Endothelial cell of umbilical vein (primary cell): Measurements from ENCODE around the gene C1orf216. TPM values are rescaled to one million over a fixed set of nuclear protein-coding genes. Genes with fewer than 3 reads are reported as not detected.
A peak's percentile ranks its signal among the peaks of the same experiment; 100 is the strongest.

ENCODE experiments used
- BruUV-seq: library from RNA; stranded (reverse); fragments of 400-500 nt; replicated peaks from 2 replicates; lab custom pipeline; 2021; lab: Mats Ljungman, UMichigan
- CTCF ChIA-PET: fragments of 300-600, 350-600 bp; sonication (Branson Sonifier 250); formaldehyde crosslinking; loops from one replicate; lab custom pipeline; 2021; ENCODE audit warnings: antibody characterized with exemption, inconsistent platforms; lab: Charles Lee
- POLR2A ChIA-PET: fragments of 300-600, 350-600 bp; sonication (Branson Sonifier 250); formaldehyde crosslinking; loops from one replicate; lab custom pipeline; 2021; ENCODE audit warnings: antibody characterized with exemption, inconsistent platforms; lab: Charles Lee
- DNase-seq: peaks from one replicate; pipeline ENCODE4 v3.0.0-alpha.2; 2011; ENCODE audit warnings: low read depth, low spot score
- FAIRE-seq: peaks from 2 replicates; lab custom pipeline; 2011; peaks lifted over from hg19 to GRCh38; lab: Jason Lieb, UNC
- H2AFZ ChIP-seq: 2 replicates; pipeline ENCODE4 v1.6.0; 2012; ENCODE audit warnings: low read depth, low read length, control low read depth, inconsistent platforms
- H3K27ac ChIP-seq: 2 replicates; pipeline ENCODE4 v1.5.1; 2011; ENCODE audit warnings: low read depth, mild to moderate bottlenecking, control low read depth, low read length, moderate library complexity; ENCODE audit not compliant: insufficient read depth
- H3K27me3 ChIP-seq, 2 experiments: 2 replicates each; pipeline versions ENCODE4 v1.6.0 to v1.6.1; 2011; ENCODE audit warnings: low read length in 2 of 2, mixed read lengths in 1 of 2; ENCODE audit not compliant: control insufficient read depth in 2 of 2, insufficient read depth in 2 of 2
- H3K36me3 ChIP-seq, 2 experiments: 2 replicates in 1 of 2; 3 replicates in 1 of 2; pipeline ENCODE4 v1.5.1; 2011; ENCODE audit warnings: low read length in 2 of 2, mild to moderate bottlenecking in 1 of 2, moderate library complexity in 1 of 2; ENCODE audit not compliant: control insufficient read depth in 2 of 2, insufficient read depth in 2 of 2; ENCODE audit errors: extremely low read depth in 1 of 2
- H3K4me1 ChIP-seq: 3 replicates; pipeline ENCODE4 v1.5.1; 2011; ENCODE audit warnings: mild to moderate bottlenecking, low read length; ENCODE audit not compliant: control insufficient read depth, insufficient read depth; ENCODE audit errors: extremely low read depth
- H3K4me2 ChIP-seq: 2 replicates; pipeline ENCODE4 v1.6.1; 2011; ENCODE audit warnings: low read length, control low read depth, mixed read lengths; ENCODE audit not compliant: insufficient read depth
- H3K4me3 ChIP-seq, 3 experiments: fragments of 200-600 bp in 1 of 3; sonication (generic), shearing (Covaris generic) in 1 of 3; replicated peaks in 1 of 3; 2 replicates each; pipeline ENCODE4 v1.5.1; 2011 to 2016; ENCODE audit warnings: control low read depth in 3 of 3, low read length in 3 of 3, mild to moderate bottlenecking in 2 of 3, inconsistent platforms in 1 of 3, low read depth in 1 of 3, moderate library complexity in 1 of 3; ENCODE audit not compliant: insufficient read depth in 1 of 3
- H3K79me2 ChIP-seq: 2 replicates; pipeline ENCODE4 v1.6.0; 2012; ENCODE audit warnings: low read length, inconsistent platforms; ENCODE audit not compliant: control insufficient read depth, insufficient read depth
- H3K9ac ChIP-seq: replicated peaks from 2 replicates; pipeline ENCODE3; 2011; ENCODE audit warnings: low read length, control low read depth; ENCODE audit not compliant: insufficient read depth; ENCODE audit errors: extremely low read depth
- H3K9me1 ChIP-seq: replicated peaks from 3 replicates; pipeline ENCODE4 v1.6.0; 2011; ENCODE audit warnings: mild to moderate bottlenecking, low read length; ENCODE audit not compliant: control insufficient read depth, insufficient read depth; ENCODE audit errors: extremely low read depth
- H3K9me3 ChIP-seq: replicated peaks from 2 replicates; pipeline ENCODE4 v1.5.1; 2012; ENCODE audit warnings: low read length, inconsistent platforms; ENCODE audit not compliant: control insufficient read depth, insufficient read depth
- H4K20me1 ChIP-seq: replicated peaks from 2 replicates; pipeline ENCODE3; 2011; ENCODE audit warnings: mild to moderate bottlenecking, low read length; ENCODE audit not compliant: control insufficient read depth, insufficient read depth; ENCODE audit errors: extremely low read depth
- CTCF ChIP-seq, 2 donors: IDR thresholded peaks; 1 replicate in 1 of 2; 2 replicates in 1 of 2; pipeline ENCODE4 v1.5.1; 2011; ENCODE audit warnings: low read length in 2 of 2, mild to moderate bottlenecking in 2 of 2, moderate library complexity in 2 of 2, control low read depth in 1 of 2, inconsistent platforms in 1 of 2, low read depth in 1 of 2; ENCODE audit not compliant: insufficient read depth in 1 of 2; ENCODE audit errors: extremely low read depth in 1 of 2
- EZH2 ChIP-seq: IDR thresholded peaks from 2 replicates; pipeline ENCODE4 v1.6.1; 2012; ENCODE audit warnings: borderline replicate concordance, low read depth, mild to moderate bottlenecking, moderate library complexity, low read length, inconsistent platforms; ENCODE audit not compliant: severe bottlenecking
- FOS ChIP-seq: IDR thresholded peaks from 2 replicates; pipeline ENCODE4 v1.6.1; 2011; ENCODE audit warnings: mild to moderate bottlenecking, low read length, moderate library complexity, borderline replicate concordance; ENCODE audit not compliant: insufficient read depth
- GATA2 ChIP-seq: IDR thresholded peaks from 2 replicates; pipeline ENCODE4 v1.7.0; 2011; ENCODE audit warnings: low read depth, mild to moderate bottlenecking, moderate library complexity, mixed read lengths, low read length; ENCODE audit not compliant: insufficient read length, insufficient read depth
- POLR2A ChIP-seq: IDR thresholded peaks from 2 replicates; pipeline ENCODE4 v1.6.1; 2012; ENCODE audit warnings: low read depth, mild to moderate bottlenecking, control low read depth, low read length
- dilution Hi-C: fragments of 300-500 bp; cut with MboI; formaldehyde crosslinking; loops from one replicate; pipeline ENCODE4 v1.15.0; 2019; ENCODE audit warnings: low sequenced_read_pairs; ENCODE audit not compliant: extremely low pct_ligation_motif_present
- intact Hi-C: fragments of 100-400 bp; cut with micrococcal nuclease; formaldehyde crosslinking; loops from one replicate; pipeline ENCODE4 v1.10.0; 2022
- polyA plus RNA-seq, 4 experiments: library from polyadenylated mRNA; depleted of rRNA in 3 of 4; stranded (reverse) in 3 of 4; unstranded in 1 of 4; fragments of >200 nt; gene quantifications; 2 replicates each; pipeline versions ENCODE4 v1.2.1 to v1.2.3, GENCODE V29; 2011 to 2012; ENCODE audit warnings: missing spikeins in 1 of 4
- total RNA-seq: library from RNA; stranded (reverse); gene quantifications from 2 replicates; pipeline ENCODE4 v1.2.3, GENCODE V29; 2021

Gene C1orf216
- total and polyA plus RNA-seq, 2 donors (not counting 3 experiments of a cell fraction or from before 2014, with no cell fraction given), result 13.3 to 15.3 TPM

GRCh38 chr1:35706846-35707600, 11.7 kb downstream of the C1orf216 start:
- Histone ChIP-seq H3K79me2 (no peaks in the 10 kb centered on the region), H3K9me1 (no peaks in the 10 kb centered on the region), H3K4me1 (peaks cover 6% of the 10 kb centered on the region), H3K9me3 (no peaks in the 10 kb centered on the region), H3K4me2 (no peak overlapping the region), H3K27me3 (peaks cover 46 to 59% of the 10 kb centered on the region in 2 experiments), H4K20me1 (peaks cover 2% of the 10 kb centered on the region), H2AFZ (no peak overlapping the region), H3K27ac (no peak overlapping the region), H3K9ac (no peak overlapping the region), H3K36me3 (no peaks in the 10 kb centered on the region), H3K4me3 (no peak overlapping the region)
- dilution Hi-C loops, result no loop called here
- DNase-seq (no peak), FAIRE-seq (peak; percentile 33)
- ChIA-PET POLR2A (no interaction called here), CTCF (interaction anchor here (2.3 to 10.0 kb wide), 2 partner anchors 9 to 20 kb away, joined by 6 to 117 read pairs; partner anchors contain the start of gene C1orf216)
- intact Hi-C loops, result no loop called here
- no TSS peak for BruUV-seq
- TF ChIP-seq POLR2A (no peak), EZH2 (peak; percentile 44)

- H3K9ac ChIP-seq, result no peak overlapping the region
- H3K4me3 ChIP-seq, result no peak overlapping the region
- no peaks in the 10 kb centered on the region for H3K79me2 ChIP-seq
- peaks cover 65 to 84% of the 10 kb centered on the region in 2 experiments for H3K27me3 ChIP-seq
- no peaks in the 10 kb centered on the region for H3K9me1 ChIP-seq
- no peaks in the 10 kb centered on the region for H3K9me3 ChIP-seq
- TF ChIP-seq EZH2, result peak; percentile 29
- no peak for TF ChIP-seq FOS
- peak in 1 of 2 donors; percentile 5 for TF ChIP-seq CTCF (IDR thresholded peaks at IDR 0.05; ENCODE audit: extremely low read depth in 1 of 2, insufficient read depth in 1 of 2, low read depth in 1 of 2, low read length in 2 of 2)
- TF ChIP-seq GATA2, result no peak
- no peaks in the 10 kb centered on the region for H3K36me3 ChIP-seq
- ChIA-PET POLR2A (no interaction called here), CTCF (interaction anchor here (1.3 to 10.0 kb wide), 3 partner anchors 8 to 109 kb away, joined by 3 to 117 read pairs (median 4); partner anchors contain the start of gene C1orf216)
- no peak for FAIRE-seq
- no TSS peak for BruUV-seq
- no peak overlapping the region for H3K4me2 ChIP-seq
- H4K20me1 ChIP-seq, result no peaks in the 10 kb centered on the region
- no peak for DNase-seq
- no peak overlapping the region for H3K27ac ChIP-seq
- no peak overlapping the region for H2AFZ ChIP-seq
- dilution Hi-C loops, result no loop called here
- H3K4me1 ChIP-seq, result peaks cover 2% of the 10 kb centered on the region
- intact Hi-C loops, result no loop called here
These were observed 16.2 kb downstream of the C1orf216 start for GRCh38 chr1:35702508-35702907.
